Suprapubic skin (tissue), 4 donors: ENCODE results near the gene CPNE7. TPM values are rescaled to one million over a fixed set of nuclear protein-coding genes. Genes with fewer than 3 reads are reported as not detected.

Source experiments
- DNase-seq, 2 donors: peaks; one replicate each; pipeline ENCODE4 v3.0.0-alpha.2; 2019; ENCODE audit warnings: low spot score in 2 of 2
- H3K27ac ChIP-seq: fragments of 200-600 bp; sonication (generic); one replicate; pipeline ENCODE4 v1.5.1; 2019
- H3K27me3 ChIP-seq: fragments of 200-600 bp; sonication (generic); one replicate; pipeline ENCODE4 v1.5.1; 2019
- H3K36me3 ChIP-seq: fragments of 200-600 bp; sonication (generic); one replicate; pipeline ENCODE4 v1.5.1; 2019
- H3K4me1 ChIP-seq: fragments of 200-600 bp; sonication (generic); one replicate; pipeline ENCODE4 v1.5.1; 2019
- H3K4me3 ChIP-seq: fragments of 200-600 bp; sonication (generic); one replicate; pipeline ENCODE4 v1.5.1; 2019; ENCODE audit warnings: mild to moderate bottlenecking
- H3K9me3 ChIP-seq: fragments of 200-600 bp; sonication (generic); one replicate; pipeline ENCODE4 v1.5.1; 2019
- CTCF ChIP-seq, 2 donors: fragments of 200-600 bp in 1 of 2; fragments of 450-650 bp in 1 of 2; sonication (generic) in 1 of 2; IDR thresholded peaks; one replicate each; pipeline ENCODE4 v1.5.1; 2016 to 2019; ENCODE audit warnings: antibody characterized with exemption in 2 of 2, mild to moderate bottlenecking in 1 of 2, moderate library complexity in 1 of 2
- EP300 ChIP-seq: sonication (generic); formaldehyde crosslinking; IDR thresholded peaks from one replicate; pipeline ENCODE4 v1.6.1; 2017; ENCODE audit warnings: antibody characterized with exemption
- POLR2A ChIP-seq, 2 donors: fragments of 450-650 bp; IDR thresholded peaks; one replicate each; pipeline ENCODE4 v1.6.1; 2017; ENCODE audit warnings: antibody characterized with exemption in 2 of 2, mild to moderate bottlenecking in 2 of 2, moderate library complexity in 2 of 2
- POLR2AphosphoS5 ChIP-seq, 3 donors: sonication (generic); formaldehyde crosslinking; IDR thresholded peaks; one replicate each; pipeline ENCODE4 v1.6.1; 2017; ENCODE audit warnings: antibody characterized with exemption in 3 of 3
- WGBS: methylation state at CpG from one replicate; pipeline ENCODE4 v1.1.5; 2018; 5-methylcytosine and 5-hydroxymethylcytosine counted together
- total RNA-seq, 4 donors: library from RNA; depleted of rRNA; stranded (reverse); fragments of >200 nt; gene quantifications; one replicate each; pipeline ENCODE4 v1.1.0, GENCODE V29; 2016

CPNE7 gene
- total RNA-seq, 4 donors from 2014 or later = 0.51 to 12.9 (median 2.9) TPM; not detected in 1

DNA sequence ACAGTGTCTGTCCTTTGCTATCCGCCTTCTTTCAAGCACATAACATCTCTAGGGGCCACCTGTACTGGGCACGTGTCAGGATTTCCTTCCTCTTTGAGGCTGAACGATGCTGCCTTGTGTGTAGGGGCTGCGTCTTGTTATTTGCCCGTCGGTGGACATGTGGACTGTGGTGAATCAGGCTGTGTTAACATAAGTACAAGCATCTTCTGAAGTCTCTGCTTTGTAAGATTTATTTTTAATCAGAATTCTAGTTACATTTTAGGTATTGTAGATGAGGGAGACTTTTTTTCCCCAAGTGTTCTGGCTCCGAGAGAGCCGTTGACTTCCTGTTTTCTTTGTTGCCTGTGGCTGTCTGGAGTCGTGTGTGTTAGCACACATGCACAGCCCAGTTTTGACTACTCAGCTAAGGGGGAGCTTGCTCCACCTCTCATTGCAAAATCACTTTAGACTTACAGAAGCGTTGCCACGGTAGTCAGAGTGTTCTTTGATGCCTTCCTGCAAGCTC lies 41.3 kb upstream of the CPNE7 start:
- no peak overlapping the region for H3K4me3 ChIP-seq
- TF ChIP-seq EP300 (no peak), POLR2A (IDR thresholded peaks at IDR 0.05) (no peak), CTCF (IDR thresholded peaks at IDR 0.05) (no peak), POLR2AphosphoS5 (IDR thresholded peaks at IDR 0.05) (no peak)
- H3K36me3 ChIP-seq = peaks cover 88% of the 10 kb centered on the region
- no peaks in the 10 kb centered on the region for H3K9me3 ChIP-seq
- DNase-seq = no peak
- no peak overlapping the region for H3K27ac ChIP-seq
- H3K4me1 ChIP-seq = no peaks in the 10 kb centered on the region
- WGBS = 65% methylated on average over 11 of the region's 11 CpGs
- no peaks in the 10 kb centered on the region for H3K27me3 ChIP-seq

GRCh38 chr16:89536371-89536770 lies 39.2 kb upstream of the CPNE7 start:
- no peaks in the 10 kb centered on the region for H3K4me1 ChIP-seq
- no peak overlapping the region for H3K4me3 ChIP-seq
- 95% methylated on average over 22 of the region's 24 CpGs for WGBS
- DNase-seq = no peak
- no peak overlapping the region for H3K27ac ChIP-seq
- H3K36me3 ChIP-seq = peaks cover 74% of the 10 kb centered on the region
- no peaks in the 10 kb centered on the region for H3K27me3 ChIP-seq
- no peak for TF ChIP-seq POLR2A (IDR thresholded peaks at IDR 0.05)
- no peak for TF ChIP-seq POLR2AphosphoS5 (IDR thresholded peaks at IDR 0.05)
- TF ChIP-seq EP300 = no peak
- TF ChIP-seq CTCF (IDR thresholded peaks at IDR 0.05) = no peak
- no peaks in the 10 kb centered on the region for H3K9me3 ChIP-seq

DNA sequence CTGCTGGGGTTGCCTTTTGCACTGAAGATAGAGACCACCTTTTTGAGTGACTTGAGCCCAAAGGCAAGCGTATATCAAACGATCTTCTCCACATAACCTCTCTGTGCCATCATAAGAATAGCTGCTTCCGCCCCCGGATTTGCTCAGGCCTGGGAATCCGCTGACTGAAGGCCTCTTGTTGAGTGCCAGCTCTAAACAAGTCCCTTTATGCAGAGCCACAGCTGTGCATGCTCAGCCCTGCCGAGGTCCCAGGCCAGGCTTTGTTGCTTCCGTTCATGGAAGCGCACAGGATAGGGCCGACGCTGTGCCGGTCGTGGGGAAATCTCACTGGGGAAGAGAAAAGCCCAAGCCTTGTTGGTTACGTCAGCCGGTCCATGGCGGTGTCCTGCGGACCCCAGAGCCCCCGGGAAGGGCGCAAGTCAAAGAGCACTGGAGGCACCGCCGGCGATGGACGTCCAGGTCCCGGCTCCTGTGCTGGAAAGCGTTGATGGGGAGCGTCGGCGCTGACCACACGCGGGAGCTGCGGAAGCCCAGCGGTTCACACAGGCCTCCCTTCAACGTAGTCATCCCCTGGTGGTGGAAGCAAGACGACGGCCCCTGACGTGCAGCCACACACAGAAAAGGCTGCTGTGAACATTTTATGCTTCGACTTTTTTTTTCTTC lies 38.5 kb upstream of the CPNE7 start:
- no peak overlapping the region for H3K4me3 ChIP-seq
- no peaks in the 10 kb centered on the region for H3K4me1 ChIP-seq
- no peak overlapping the region for H3K27ac ChIP-seq
- WGBS = 84% methylated on average over 35 of the region's 36 CpGs
- no peak for DNase-seq
- no peaks in the 10 kb centered on the region for H3K27me3 ChIP-seq
- no peaks in the 10 kb centered on the region for H3K9me3 ChIP-seq
- H3K36me3 ChIP-seq = peaks cover 74% of the 10 kb centered on the region
- TF ChIP-seq POLR2AphosphoS5 (IDR thresholded peaks at IDR 0.05) = no peak
- no peak for TF ChIP-seq POLR2A (IDR thresholded peaks at IDR 0.05)
- TF ChIP-seq EP300 = no peak
- no peak for TF ChIP-seq CTCF (IDR thresholded peaks at IDR 0.05)

DNA sequence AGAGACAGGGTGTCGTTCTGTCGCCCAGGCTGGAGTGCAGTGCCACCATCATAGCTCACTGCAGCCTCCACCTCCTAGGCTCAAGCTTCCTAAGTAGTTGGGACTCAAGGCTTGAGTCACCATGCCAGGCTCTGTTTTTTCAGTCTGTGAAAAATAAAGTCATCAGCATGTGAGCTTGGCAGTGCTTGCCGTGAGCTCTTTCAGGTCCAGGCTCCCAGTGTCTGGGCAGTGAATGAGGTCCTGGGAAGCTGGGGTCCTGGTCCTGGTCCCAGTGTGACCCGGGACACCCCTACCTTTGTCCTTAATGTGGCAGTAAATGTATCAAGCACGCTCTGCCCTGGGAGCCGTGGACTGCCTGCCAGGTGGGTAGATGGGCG lies 38.0 kb upstream of the CPNE7 start:
- H3K4me1 ChIP-seq = no peaks in the 10 kb centered on the region
- DNase-seq = no peak
- TF ChIP-seq CTCF (IDR thresholded peaks at IDR 0.05) (no peak), POLR2A (IDR thresholded peaks at IDR 0.05) (no peak), POLR2AphosphoS5 (IDR thresholded peaks at IDR 0.05) (no peak), EP300 (no peak)
- no peaks in the 10 kb centered on the region for H3K9me3 ChIP-seq
- H3K27ac ChIP-seq = no peak overlapping the region
- no peak overlapping the region for H3K4me3 ChIP-seq
- 100% methylated on average over 2 of the region's 7 CpGs for WGBS
- H3K36me3 ChIP-seq = peaks cover 70% of the 10 kb centered on the region
- H3K27me3 ChIP-seq = no peaks in the 10 kb centered on the region

DNA sequence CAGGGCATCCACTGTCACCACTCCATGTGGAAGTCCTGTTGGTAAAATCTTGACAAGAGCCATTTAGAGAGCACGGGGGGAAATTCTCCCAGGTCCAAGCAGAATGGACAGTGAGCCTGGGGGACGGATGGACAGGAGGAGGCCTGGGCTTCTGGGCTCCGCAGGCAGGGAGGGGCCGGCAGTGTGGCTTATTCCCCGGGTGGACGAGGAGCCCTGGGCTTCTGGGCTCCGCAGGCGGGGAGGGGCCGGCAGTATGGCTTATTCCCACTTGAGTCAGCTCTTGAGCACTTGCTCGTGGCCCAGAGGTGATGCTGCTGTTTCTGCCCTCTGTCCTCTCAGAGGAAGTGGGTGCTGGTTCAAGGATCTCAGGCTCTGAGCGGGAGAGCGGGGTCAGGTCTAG lies 37.3 kb upstream of the CPNE7 start:
- H3K4me1 ChIP-seq = no peaks in the 10 kb centered on the region
- WGBS = 95% methylated on average over 9 of the region's 12 CpGs

More for the DNA sequence above, 37.3 kb upstream of the CPNE7 start:
- Histone ChIP-seq H3K36me3 (peaks cover 63% of the 10 kb centered on the region), H3K27ac (no peak overlapping the region), H3K9me3 (no peaks in the 10 kb centered on the region), H3K27me3 (no peaks in the 10 kb centered on the region), H3K4me3 (no peak overlapping the region)
- no peak for TF ChIP-seq CTCF (IDR thresholded peaks at IDR 0.05)
- no peak for TF ChIP-seq POLR2A (IDR thresholded peaks at IDR 0.05)
- TF ChIP-seq POLR2AphosphoS5 (IDR thresholded peaks at IDR 0.05) = no peak
- no peak for TF ChIP-seq EP300
- no peak for DNase-seq
